Fibroblast of the aortic adventitia (primary cell): ENCODE data around the gene ETV6. TPM values are rescaled to one million over a fixed set of nuclear protein-coding genes. Genes with fewer than 3 reads are reported as not detected.

ENCODE experiments used
- DNase-seq: peaks from one replicate; pipeline ENCODE4 v3.0.0-alpha.2; 2010; ENCODE audit warnings: low read depth
- H3K4me3 ChIP-seq: 2 replicates; pipeline ENCODE4 v1.5.1; 2011; ENCODE audit warnings: low read depth, mild to moderate bottlenecking, control low read depth, low read length, moderate library complexity
- total RNA-seq: library from RNA; depleted of rRNA; stranded (reverse); fragments of >200 nt; gene quantifications from 2 replicates; pipeline ENCODE4 v1.2.3, GENCODE V29; 2012; ENCODE audit warnings: low replicate concordance
- TF ChIP-seq, protein P1 (sequence below): IDR thresholded peaks from 2 replicates; pipeline ENCODE4 v1.5.1; 2011; ENCODE audit warnings: mild to moderate bottlenecking, low read length, control low read depth, inconsistent platforms; ENCODE audit not compliant: insufficient read depth

ETV6 gene
- total RNA-seq = 6.1 and 14.7 TPM in 2 replicates

DNA sequence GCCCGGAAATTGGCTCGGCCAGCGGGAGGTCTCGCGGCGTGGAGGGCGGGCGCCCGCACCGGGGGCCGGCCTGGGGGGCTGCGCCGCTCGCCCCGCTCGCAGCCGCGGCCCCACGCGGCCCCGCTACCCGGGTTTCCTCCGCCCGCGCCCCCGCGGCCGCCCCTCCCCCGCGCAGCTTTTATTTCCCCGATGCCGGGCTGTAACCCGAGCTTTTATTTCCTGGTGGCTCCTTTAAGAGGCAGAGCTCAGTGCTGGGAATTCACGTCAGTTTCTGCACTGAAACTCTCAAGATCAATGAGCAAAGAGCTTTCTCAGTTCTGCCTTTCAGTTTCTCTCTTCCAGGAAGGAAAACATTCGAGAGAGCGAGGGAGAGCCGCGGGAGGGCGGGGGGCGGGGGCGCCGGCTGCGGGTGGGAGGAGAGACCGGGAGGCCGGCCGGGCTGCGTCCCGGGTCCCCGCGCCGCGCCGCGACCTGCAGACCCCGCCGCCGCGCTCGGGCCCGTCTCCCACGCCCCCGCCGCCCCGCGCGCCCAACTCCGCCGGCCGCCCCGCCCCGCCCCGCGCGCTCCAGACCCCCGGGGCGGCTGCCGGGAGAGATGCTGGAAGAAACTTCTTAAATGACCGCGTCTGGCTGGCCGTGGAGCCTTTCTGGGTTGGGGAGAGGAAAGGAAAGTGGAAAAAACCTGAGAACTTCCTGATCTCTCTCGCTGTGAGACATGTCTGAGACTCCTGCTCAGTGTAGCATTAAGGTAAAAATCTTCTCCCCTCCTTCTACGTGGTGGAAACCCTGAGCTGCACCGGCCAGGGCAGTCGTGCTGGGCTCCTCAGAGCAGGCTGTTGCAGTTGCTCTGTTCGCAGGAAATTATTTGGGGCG, at the start of gene ETV6:
ETV6 (plus strand) TSS at position 262 of the 873 bp plus-strand sequence; CDS start at position 716, 454 bp downstream.
- H3K4me3 ChIP-seq = peak within 1 kb of the TSS; percentile 97
- TF ChIP-seq, protein P1, sequence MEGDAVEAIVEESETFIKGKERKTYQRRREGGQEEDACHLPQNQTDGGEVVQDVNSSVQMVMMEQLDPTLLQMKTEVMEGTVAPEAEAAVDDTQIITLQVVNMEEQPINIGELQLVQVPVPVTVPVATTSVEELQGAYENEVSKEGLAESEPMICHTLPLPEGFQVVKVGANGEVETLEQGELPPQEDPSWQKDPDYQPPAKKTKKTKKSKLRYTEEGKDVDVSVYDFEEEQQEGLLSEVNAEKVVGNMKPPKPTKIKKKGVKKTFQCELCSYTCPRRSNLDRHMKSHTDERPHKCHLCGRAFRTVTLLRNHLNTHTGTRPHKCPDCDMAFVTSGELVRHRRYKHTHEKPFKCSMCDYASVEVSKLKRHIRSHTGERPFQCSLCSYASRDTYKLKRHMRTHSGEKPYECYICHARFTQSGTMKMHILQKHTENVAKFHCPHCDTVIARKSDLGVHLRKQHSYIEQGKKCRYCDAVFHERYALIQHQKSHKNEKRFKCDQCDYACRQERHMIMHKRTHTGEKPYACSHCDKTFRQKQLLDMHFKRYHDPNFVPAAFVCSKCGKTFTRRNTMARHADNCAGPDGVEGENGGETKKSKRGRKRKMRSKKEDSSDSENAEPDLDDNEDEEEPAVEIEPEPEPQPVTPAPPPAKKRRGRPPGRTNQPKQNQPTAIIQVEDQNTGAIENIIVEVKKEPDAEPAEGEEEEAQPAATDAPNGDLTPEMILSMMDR = no peak
- DNase-seq = peak; percentile 94

DNA sequence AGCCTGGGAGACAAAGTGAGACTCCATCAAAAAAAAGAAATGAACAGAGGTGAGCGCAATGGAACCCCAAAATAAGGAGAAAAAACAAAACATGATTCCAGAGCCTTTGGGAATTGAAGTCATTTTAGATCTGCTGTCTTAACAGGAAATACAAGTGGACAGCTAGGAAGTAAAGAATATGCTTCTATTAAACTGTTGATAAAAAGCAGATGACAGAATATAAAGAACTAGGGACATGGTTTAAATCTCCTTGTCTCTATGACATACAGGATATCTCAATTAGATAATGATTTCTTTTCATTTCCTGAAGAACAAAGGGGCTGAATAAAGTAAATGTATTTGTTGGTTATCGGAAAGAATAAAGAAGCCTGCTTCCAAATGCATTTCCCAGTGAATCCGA, 49.3 kb upstream of the ETV6 start:
- no peak overlapping the region for H3K4me3 ChIP-seq
- TF ChIP-seq, protein P1 = no peak
- DNase-seq = no peak

DNA sequence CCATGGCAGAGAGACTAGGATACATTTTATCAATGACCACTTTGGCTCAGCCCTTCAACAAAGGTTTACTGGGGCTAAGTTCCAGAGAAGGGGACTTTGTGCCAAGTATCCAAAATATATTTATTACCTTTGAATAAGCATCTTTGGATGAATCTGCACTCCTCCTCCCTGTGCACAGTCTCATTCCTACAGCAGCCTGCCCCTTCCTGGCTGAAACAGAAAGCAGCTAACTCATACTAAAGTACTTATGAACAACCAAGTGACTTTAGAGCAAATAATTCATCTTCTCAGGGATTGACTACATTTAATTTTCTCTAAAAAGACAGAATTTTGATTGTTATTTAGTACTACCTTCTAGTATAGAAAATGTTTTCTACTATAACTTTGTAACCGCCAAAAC, 47.8 kb upstream of the ETV6 start:
- no peak for DNase-seq
- TF ChIP-seq, protein P1 = no peak
- no peak overlapping the region for H3K4me3 ChIP-seq

DNA sequence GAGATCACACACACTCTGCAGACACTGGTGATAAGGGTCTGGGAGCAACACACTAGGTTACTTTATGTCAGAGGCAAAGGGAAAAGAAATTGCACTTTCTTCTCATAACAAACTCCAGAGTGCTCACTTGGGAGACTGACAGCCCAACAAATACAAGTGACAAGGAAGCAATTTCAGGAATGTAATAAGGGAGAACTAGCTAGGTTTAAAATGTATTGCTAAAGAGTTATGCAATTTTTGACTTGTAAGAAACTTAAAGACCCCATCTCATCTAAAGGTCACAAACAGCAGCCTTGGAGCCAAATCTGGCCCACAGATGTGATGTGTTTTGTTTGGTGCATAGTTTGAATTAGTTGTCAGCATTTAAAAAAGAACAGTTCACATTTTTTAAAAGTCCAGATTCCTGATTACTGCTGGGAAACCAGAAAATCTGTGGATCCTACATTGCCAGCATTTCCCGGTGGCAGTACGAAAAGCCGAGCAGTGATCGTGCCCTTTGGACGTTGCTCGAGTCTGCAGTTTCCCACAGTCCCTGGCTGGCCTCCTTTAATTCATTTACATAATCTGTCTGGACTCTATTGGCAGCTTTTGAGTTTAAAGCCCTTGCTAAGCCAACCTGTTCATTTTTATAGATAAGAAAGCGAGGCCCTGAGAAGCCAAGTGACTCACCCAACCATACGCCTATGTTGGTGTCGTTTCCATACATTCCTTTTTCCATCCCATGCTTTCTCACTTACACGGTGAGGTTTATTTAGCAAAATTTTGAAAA, 42.0 kb upstream of the ETV6 start:
- DNase-seq = peak; percentile 66
- TF ChIP-seq, protein P1 = no peak
- no peak overlapping the region for H3K4me3 ChIP-seq

- TF ChIP-seq, protein P1 = no peak
- H3K4me3 ChIP-seq = no peak overlapping the region
- DNase-seq = no peak
These were observed 40.4 kb upstream of the ETV6 start for GRCh38 chr12:11609045-11609444.

DNA sequence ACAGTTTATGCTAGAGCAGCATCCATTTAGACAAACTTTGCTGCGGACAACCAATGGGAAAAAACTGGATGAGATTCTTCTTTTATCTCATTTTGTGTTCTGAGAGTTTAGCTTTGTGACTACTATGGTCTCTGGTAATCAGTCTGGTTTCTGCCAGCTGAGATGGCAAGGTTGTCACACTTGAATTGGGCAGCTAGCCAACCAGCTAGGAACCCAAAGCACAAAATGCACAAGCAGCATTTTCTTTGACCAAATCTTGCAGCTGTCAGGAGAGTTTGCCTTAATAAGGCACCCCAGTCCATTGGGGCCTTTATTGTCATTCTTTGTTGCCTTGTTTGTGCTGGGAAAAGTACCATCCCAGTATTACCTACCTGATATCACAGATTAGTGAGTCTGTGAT, 34.0 kb upstream of the ETV6 start:
- TF ChIP-seq, protein P1 = no peak
- no peak for DNase-seq
- H3K4me3 ChIP-seq = no peak overlapping the region
